Measurements from ENCODE around the gene PLEKHA8. TPM values are rescaled to one million over a fixed set of nuclear protein-coding genes. Genes with fewer than 3 reads are reported as not detected.

PLEKHA8 gene
- total RNA-seq, 1 donor, result 13.8 TPM

DNA sequence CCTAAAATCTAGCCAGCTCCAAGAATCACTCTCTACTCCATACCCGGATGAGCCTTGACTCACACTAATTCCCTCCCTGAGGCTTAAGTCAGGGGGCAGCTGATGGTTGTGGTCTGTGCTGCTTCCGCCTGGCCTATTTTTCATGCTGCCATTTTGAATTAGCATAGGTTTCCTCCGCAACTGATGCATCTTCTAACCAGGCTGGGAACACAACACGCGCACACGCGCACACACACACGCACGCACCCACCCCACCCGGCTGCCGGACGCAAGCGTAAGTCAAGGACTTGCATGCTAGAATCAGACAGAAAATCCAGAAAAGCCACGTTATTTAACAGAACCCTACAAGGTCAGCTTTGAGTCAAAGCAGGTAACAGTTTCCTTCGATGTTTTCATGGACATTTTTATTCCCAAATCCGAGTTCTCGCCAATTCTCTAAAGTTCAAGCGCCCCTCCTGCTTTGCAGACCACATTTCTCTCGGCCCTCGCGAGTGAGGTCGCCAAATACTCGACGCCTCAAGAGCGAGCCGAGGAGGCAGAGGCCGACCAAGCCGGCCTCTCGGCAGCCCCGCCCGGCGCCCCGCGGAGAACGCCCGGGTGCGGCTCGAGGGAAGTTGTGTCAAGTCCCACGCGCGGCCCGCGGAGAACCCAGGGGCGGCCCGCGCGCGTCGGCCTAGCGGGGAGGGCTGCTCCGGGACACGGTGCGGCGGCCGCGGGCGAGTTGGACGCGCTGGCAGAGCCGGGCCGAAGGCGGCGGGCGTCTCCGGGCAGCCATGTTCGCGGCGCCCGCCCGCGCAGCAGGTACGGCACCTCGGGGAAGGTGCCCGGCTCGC is 39.6 kb upstream of the PLEKHA8 start:
- TF ChIP-seq, protein P1, sequence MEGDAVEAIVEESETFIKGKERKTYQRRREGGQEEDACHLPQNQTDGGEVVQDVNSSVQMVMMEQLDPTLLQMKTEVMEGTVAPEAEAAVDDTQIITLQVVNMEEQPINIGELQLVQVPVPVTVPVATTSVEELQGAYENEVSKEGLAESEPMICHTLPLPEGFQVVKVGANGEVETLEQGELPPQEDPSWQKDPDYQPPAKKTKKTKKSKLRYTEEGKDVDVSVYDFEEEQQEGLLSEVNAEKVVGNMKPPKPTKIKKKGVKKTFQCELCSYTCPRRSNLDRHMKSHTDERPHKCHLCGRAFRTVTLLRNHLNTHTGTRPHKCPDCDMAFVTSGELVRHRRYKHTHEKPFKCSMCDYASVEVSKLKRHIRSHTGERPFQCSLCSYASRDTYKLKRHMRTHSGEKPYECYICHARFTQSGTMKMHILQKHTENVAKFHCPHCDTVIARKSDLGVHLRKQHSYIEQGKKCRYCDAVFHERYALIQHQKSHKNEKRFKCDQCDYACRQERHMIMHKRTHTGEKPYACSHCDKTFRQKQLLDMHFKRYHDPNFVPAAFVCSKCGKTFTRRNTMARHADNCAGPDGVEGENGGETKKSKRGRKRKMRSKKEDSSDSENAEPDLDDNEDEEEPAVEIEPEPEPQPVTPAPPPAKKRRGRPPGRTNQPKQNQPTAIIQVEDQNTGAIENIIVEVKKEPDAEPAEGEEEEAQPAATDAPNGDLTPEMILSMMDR (IDR thresholded peaks at IDR 0.05; ENCODE audit: extremely low read depth, low read depth, low read length), result no peak
- Histone ChIP-seq H3K4me1 (ENCODE audit: insufficient read depth, low read length) (peaks cover 22% of the 10 kb centered on the region), H2AFZ (ENCODE audit: low read length) (peak overlapping the region; percentile 91), H3K4me3 (ENCODE audit: insufficient read depth, low read length) (peak overlapping the region; percentile 90), H3K9me3 (ENCODE audit: low read depth, low read length) (no peaks in the 10 kb centered on the region), H4K20me1 (ENCODE audit: insufficient read depth, low read length) (peaks cover 5% of the 10 kb centered on the region), H3K27ac (ENCODE audit: low read depth, low read length) (peak overlapping the region; percentile 70), H3K36me3 (ENCODE audit: insufficient read depth, low read length) (no peaks in the 10 kb centered on the region), H3K4me2 (ENCODE audit: insufficient read depth, low read length) (peak overlapping the region; percentile 82), H3K79me2 (ENCODE audit: insufficient read depth, low read length) (peaks cover 54% of the 10 kb centered on the region), H3K27me3 (ENCODE audit: insufficient read depth, low read length) (no peaks in the 10 kb centered on the region)
- DNase-seq (ENCODE audit: insufficient read length, low spot score, missing footprints), result peak; percentile 91

DNA sequence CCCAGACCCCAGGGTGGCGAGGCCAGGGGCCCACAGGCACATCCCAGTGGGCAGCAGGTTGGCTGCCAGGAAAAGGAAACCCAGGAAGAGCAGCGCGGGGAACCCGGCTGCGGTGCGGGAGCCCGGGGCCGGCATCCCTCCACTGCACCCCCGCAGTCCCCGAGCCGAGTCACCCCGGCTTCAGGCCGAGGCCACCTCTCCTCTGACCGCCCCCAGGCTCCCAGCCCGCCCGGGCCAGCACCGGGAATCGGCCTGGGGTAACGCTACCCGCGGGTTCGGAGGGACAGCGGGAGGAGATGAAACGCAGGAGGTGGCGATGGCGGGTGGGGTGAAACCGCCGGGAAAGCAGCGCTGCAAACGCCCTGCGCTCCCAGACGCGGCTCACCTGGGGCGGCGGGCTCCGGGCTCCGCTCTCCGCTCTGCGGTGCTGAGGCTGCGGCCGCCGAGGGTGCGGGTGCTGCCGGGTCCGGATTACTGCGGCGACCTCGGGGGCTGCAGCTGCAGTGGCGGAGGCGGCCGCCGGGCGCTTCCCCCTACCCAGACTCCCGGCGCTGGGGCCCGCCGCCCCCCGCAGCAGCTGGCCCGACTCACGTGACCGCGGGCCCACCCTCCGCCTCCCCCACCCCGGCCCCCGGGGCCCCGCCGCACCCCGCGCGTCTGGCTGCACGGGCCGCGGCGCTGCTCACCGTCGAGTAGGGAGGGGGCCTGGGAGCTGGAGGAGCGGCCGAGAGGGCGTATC is 38.8 kb upstream of the PLEKHA8 start, which contains the start of gene SCRN1:
Gene SCRN1, minus strand, starts transcription at position 545 of the 739 bp plus-strand sequence. CDS start 20,734 bp downstream, outside the sequence.
- peaks cover 3% of the 10 kb centered on the region for H4K20me1 ChIP-seq (ENCODE audit: insufficient read depth, low read length)
- H3K4me3 ChIP-seq (ENCODE audit: insufficient read depth, low read length), result peak within 1 kb of the TSS; percentile 90
- TF ChIP-seq, protein P1 (IDR thresholded peaks at IDR 0.05; ENCODE audit: extremely low read depth, low read depth, low read length), result no peak
- H3K4me2 ChIP-seq (ENCODE audit: insufficient read depth, low read length), result peak within 1 kb of the TSS; percentile 82
- H3K27ac ChIP-seq (ENCODE audit: low read depth, low read length), result peak within 1 kb of the TSS; percentile 70
- no peaks in the 10 kb centered on the region for H3K36me3 ChIP-seq (ENCODE audit: insufficient read depth, low read length)
- no peaks in the 10 kb centered on the region for H3K9me3 ChIP-seq (ENCODE audit: low read depth, low read length)
- peak; percentile 92 for DNase-seq (ENCODE audit: insufficient read length, low spot score, missing footprints)
- H3K79me2 ChIP-seq (ENCODE audit: insufficient read depth, low read length), result peaks cover 47% of the 10 kb centered on the region
- H3K27me3 ChIP-seq (ENCODE audit: insufficient read depth, low read length), result no peaks in the 10 kb centered on the region
- H2AFZ ChIP-seq (ENCODE audit: low read length), result peak within 1 kb of the TSS; percentile 95
- H3K4me1 ChIP-seq (ENCODE audit: insufficient read depth, low read length), result peaks cover 22% of the 10 kb centered on the region

DNA sequence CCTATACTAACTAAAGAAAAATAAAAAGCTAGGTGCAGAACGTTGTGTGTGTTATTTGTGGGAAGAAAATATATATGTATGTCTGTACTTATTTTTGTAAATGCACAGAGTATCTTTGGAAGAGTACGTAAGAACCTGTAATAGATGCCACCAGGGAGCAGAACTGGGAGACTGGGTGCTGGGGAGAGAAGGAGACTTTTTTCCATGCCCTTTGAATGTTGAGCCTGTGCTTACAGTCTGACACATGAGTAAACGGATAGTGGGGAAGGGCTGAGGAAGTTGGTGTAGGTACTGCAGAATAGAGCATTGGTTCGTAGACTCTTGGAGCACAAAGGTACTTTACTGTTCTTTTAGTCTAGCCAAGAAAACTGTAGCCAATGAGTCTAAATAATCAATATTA is 37.3 kb upstream of the PLEKHA8 start:
- H4K20me1 ChIP-seq (ENCODE audit: insufficient read depth, low read length), result no peaks in the 10 kb centered on the region
- H3K4me1 ChIP-seq (ENCODE audit: insufficient read depth, low read length), result peaks cover 22% of the 10 kb centered on the region
- H3K27ac ChIP-seq (ENCODE audit: low read depth, low read length), result no peak overlapping the region
- H3K36me3 ChIP-seq (ENCODE audit: insufficient read depth, low read length), result no peaks in the 10 kb centered on the region
- DNase-seq (ENCODE audit: insufficient read length, low spot score, missing footprints), result no peak
- H3K79me2 ChIP-seq (ENCODE audit: insufficient read depth, low read length), result peaks cover 34% of the 10 kb centered on the region
- no peaks in the 10 kb centered on the region for H3K27me3 ChIP-seq (ENCODE audit: insufficient read depth, low read length)
- H2AFZ ChIP-seq (ENCODE audit: low read length), result no peak overlapping the region
- no peaks in the 10 kb centered on the region for H3K9me3 ChIP-seq (ENCODE audit: low read depth, low read length)
- H3K4me2 ChIP-seq (ENCODE audit: insufficient read depth, low read length), result no peak overlapping the region
- TF ChIP-seq, protein P1 (IDR thresholded peaks at IDR 0.05; ENCODE audit: extremely low read depth, low read depth, low read length), result no peak
- H3K4me3 ChIP-seq (ENCODE audit: insufficient read depth, low read length), result no peak overlapping the region

DNA sequence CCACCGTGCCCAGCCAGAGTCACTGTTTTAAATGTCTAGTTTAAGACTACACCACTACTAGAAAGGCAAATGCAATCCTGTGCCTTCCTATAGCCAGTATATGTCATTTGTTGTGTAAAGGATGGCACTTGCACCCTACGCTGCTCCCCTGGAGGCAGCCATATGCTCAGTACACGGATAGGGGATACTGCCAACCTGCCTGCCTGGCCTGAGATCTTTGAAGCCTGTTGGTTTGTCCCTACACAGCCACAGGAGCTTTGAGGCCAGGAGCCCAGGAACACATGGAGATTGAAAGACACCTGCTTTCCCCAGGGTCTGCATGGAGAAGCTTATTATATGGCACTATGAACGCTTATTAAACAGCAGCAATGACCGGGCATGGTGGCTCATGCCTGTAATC is 36.3 kb upstream of the PLEKHA8 start:
- TF ChIP-seq, protein P1 (IDR thresholded peaks at IDR 0.05; ENCODE audit: extremely low read depth, low read depth, low read length), result no peak
- H2AFZ ChIP-seq (ENCODE audit: low read length), result no peak overlapping the region

More for the DNA sequence above, 36.3 kb upstream of the PLEKHA8 start:
- DNase-seq (ENCODE audit: insufficient read length, low spot score, missing footprints), result no peak
- Histone ChIP-seq H3K27me3 (ENCODE audit: insufficient read depth, low read length) (no peaks in the 10 kb centered on the region), H3K27ac (ENCODE audit: low read depth, low read length) (no peak overlapping the region), H3K9me3 (ENCODE audit: low read depth, low read length) (peaks cover 2% of the 10 kb centered on the region), H3K4me1 (ENCODE audit: insufficient read depth, low read length) (peaks cover 21% of the 10 kb centered on the region), H3K4me2 (ENCODE audit: insufficient read depth, low read length) (no peak overlapping the region), H3K79me2 (ENCODE audit: insufficient read depth, low read length) (peaks cover 28% of the 10 kb centered on the region), H3K36me3 (ENCODE audit: insufficient read depth, low read length) (no peaks in the 10 kb centered on the region), H4K20me1 (ENCODE audit: insufficient read depth, low read length) (no peaks in the 10 kb centered on the region), H3K4me3 (ENCODE audit: insufficient read depth, low read length) (no peak overlapping the region)

Data from osteoblast (primary cell).